NB4 (cell line): Measurements from ENCODE around the gene ADARB2.

Source experiments
- DNase-seq: peaks from one replicate; pipeline ENCODE4 v3.0.0; 2010; ENCODE audit warnings: low read depth
- H3K4me3 ChIP-seq: one replicate; pipeline ENCODE4 v1.5.1; 2011; ENCODE audit warnings: mild to moderate bottlenecking, low read depth, low read length, moderate library complexity
- MYC ChIP-seq: IDR thresholded peaks from 2 replicates; pipeline ENCODE4 v1.6.1; 2011; ENCODE audit warnings: low read depth, low read length
- POLR2A ChIP-seq: IDR thresholded peaks from 2 replicates; pipeline ENCODE4 v1.6.1; 2011; ENCODE audit warnings: mild to moderate bottlenecking; ENCODE audit not compliant: insufficient read length; ENCODE audit errors: extremely low read depth
- TF ChIP-seq, protein P1 (sequence below): IDR thresholded peaks from 2 replicates; pipeline ENCODE4 v1.6.1; 2011; ENCODE audit warnings: low read depth, low read length
- TF ChIP-seq, protein P2 (sequence below): IDR thresholded peaks from one replicate; pipeline ENCODE4 v1.5.1; 2012; ENCODE audit warnings: low read depth, low read length

Gene ADARB2

DNA sequence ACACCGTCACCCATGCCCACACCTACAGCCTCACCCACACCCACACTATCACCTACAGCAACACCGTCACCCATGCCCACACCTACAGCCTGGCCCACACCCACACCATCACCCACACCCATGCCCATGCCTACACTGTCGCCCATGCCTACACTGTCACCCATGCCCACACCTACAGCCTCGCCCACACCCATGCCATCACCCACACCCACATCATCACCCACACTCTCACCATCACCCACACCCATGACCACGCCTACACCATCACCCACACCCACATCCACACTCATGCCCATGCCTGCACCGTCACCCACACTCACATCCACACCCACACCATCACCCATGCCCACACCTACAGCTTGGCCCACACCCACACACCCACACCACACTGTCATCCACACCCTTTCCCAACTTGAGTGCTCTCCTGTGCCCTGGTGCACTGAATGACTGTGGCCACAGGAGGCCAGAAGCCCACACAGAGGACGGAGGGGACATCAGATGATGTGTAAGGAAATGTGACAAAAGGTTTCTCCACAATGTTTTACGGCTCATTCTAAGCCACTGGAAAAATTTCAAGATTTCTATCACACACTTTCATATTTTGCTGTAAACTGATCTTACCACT lies 527.9 kb downstream of the ADARB2 start:
- no peak overlapping the region for H3K4me3 ChIP-seq
- DNase-seq: no peak
- TF ChIP-seq POLR2A: no peak
- no peak for TF ChIP-seq MYC
- TF ChIP-seq, protein P1, sequence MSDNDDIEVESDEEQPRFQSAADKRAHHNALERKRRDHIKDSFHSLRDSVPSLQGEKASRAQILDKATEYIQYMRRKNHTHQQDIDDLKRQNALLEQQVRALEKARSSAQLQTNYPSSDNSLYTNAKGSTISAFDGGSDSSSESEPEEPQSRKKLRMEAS: no peak
- TF ChIP-seq, protein P2, sequence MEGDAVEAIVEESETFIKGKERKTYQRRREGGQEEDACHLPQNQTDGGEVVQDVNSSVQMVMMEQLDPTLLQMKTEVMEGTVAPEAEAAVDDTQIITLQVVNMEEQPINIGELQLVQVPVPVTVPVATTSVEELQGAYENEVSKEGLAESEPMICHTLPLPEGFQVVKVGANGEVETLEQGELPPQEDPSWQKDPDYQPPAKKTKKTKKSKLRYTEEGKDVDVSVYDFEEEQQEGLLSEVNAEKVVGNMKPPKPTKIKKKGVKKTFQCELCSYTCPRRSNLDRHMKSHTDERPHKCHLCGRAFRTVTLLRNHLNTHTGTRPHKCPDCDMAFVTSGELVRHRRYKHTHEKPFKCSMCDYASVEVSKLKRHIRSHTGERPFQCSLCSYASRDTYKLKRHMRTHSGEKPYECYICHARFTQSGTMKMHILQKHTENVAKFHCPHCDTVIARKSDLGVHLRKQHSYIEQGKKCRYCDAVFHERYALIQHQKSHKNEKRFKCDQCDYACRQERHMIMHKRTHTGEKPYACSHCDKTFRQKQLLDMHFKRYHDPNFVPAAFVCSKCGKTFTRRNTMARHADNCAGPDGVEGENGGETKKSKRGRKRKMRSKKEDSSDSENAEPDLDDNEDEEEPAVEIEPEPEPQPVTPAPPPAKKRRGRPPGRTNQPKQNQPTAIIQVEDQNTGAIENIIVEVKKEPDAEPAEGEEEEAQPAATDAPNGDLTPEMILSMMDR: no peak

DNA sequence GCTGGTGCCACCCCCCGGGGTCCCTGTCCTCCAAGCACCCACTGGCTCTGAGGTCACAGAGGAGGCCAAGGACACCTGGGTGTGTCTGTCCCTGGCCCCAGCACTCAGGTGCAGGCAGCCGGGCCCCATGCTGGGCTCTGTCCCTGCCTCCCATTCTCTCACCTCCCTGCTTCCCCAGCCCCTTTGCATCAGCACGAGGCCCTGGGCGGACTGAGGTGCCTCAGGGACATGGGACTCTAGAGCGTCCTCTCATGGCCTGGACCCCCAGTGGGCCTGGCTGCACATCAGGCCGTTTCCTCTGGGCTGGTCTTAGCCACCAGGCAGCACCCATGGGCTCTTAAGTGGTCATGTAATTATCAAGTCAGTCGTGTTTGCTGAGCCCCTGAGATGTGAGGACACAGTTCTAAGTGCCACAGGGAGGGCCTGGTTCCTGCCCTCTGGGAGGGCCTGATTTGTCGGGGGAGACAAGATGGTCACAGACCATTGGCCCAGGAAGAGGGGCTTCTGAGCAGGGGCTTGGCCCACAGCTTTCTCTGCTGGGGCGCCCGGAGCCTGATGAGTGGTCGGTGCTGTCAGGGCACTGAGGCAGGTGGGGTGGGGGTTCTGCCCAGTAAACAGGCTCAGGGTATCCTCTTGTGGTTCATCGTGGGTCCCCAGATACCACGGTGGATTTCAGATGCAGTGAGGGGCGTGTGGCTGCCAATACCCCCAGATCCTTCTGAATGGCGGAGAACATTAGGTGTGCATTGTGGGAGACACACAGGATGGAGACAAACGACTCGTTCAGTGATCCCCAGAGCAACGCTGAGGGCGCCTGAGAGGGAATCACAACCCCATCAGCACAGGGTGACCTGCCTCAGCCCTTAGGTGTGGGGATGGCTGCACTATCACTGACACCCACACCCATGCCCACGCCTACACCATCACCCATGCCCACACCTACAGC lies 528.7 kb downstream of the ADARB2 start:
- H3K4me3 ChIP-seq: no peak overlapping the region
- DNase-seq: no peak
- TF ChIP-seq, protein P1: no peak
- TF ChIP-seq, protein P2: no peak
- TF ChIP-seq POLR2A (no peak), MYC (no peak)

DNA sequence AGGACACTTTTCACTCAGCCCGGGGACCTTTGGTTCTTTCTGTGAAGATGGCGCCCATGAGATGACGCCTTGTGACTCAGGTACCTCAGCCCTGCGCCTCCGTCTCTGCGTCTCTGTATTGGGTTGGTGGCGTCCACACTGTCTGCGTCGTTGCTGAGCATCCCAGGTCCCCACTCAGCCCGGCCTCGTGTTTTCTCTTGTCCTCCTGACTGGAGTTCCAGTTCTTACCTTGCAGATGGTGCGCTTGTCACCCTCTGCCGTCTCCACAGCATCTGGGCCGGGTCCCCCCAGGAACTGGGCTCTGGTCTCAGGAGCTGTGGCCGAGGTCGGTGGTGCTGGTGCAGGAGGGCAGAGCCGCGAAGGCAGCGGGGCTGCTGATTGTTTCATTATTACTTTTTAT lies 530.7 kb downstream of the ADARB2 start:
- H3K4me3 ChIP-seq: no peak overlapping the region
- no peak for DNase-seq
- TF ChIP-seq, protein P1: no peak
- TF ChIP-seq, protein P2: no peak
- no peak for TF ChIP-seq MYC
- TF ChIP-seq POLR2A: no peak

DNA sequence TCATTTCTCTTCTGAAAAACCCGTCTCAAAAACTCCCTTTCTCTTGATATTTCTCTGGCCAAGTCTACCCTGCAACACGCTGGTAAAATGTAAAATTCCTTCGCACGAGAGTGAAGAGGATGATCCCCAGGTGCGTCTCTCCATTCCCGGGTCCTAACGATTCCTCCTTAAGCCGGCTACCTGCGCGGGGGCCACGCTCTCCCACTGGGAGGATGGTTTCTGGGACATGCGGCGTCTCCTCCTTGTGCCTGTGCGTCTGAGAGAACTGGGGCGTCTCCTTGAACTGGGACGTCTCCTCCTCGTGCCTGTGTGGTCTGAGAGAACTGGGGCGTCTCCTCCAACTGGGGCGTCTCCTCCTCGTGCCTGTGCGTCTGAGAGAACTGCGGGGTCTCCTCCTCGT lies 531.2 kb downstream of the ADARB2 start:
- no peak overlapping the region for H3K4me3 ChIP-seq
- no peak for TF ChIP-seq MYC
- TF ChIP-seq, protein P2: no peak
- TF ChIP-seq, protein P1: no peak
- no peak for TF ChIP-seq POLR2A

DNA sequence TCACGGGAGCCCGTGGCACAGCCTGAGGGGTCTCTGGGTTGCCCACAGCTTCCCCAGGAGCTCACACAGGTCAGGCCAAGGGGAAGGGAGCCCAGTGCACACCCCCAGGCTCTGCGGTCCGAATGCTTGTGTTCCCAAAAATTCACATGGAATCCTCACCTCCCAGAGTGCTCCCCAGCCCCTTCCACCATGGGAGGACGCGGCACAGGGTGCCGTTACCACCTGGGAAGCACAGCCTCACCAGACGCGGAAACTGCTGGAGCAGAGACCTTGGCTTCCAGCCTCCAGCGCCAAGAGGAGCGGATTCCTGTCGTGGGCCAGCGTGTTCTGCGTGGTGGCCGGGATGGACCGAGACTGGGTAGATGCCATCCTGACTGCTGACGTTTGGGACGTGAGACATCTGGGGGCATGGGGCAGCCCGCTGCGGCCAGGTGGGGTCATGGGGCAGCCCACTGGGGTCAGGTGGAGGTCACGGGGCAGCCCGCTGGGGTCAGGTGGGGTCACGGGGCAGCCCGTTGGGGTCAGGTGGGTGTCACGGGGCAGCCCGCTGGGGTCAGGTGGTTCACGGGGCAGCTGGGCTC lies 531.8 kb downstream of the ADARB2 start:
- no peak for DNase-seq
- H3K4me3 ChIP-seq: no peak overlapping the region
- TF ChIP-seq, protein P2: no peak
- TF ChIP-seq MYC: no peak
- TF ChIP-seq POLR2A: no peak
- TF ChIP-seq, protein P1: no peak

More for the DNA sequence above, 531.2 kb downstream of the ADARB2 start:
- no peak for DNase-seq
